Measurements from ENCODE around the gene CDK5RAP2.

DNA sequence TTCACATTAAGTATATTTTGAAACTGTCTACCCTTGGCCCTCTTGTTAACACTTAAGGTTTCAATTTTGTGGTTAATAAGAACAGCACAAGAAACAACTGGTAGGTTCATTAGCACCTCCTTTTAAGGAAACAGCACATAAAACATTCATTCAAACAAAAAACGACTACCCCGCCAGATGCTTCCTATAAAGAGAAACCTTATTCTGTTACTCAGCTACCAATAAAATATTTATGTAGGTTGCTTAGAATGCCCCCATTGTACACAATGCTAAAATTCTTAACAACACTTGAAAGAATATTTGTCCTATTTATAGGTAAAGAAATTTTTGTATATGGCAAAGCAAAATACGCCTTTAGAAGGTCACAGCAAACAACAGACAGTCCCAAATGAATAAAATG is 23.2 kb downstream of the CDK5RAP2 start:
- TF ChIP-seq, protein P1, sequence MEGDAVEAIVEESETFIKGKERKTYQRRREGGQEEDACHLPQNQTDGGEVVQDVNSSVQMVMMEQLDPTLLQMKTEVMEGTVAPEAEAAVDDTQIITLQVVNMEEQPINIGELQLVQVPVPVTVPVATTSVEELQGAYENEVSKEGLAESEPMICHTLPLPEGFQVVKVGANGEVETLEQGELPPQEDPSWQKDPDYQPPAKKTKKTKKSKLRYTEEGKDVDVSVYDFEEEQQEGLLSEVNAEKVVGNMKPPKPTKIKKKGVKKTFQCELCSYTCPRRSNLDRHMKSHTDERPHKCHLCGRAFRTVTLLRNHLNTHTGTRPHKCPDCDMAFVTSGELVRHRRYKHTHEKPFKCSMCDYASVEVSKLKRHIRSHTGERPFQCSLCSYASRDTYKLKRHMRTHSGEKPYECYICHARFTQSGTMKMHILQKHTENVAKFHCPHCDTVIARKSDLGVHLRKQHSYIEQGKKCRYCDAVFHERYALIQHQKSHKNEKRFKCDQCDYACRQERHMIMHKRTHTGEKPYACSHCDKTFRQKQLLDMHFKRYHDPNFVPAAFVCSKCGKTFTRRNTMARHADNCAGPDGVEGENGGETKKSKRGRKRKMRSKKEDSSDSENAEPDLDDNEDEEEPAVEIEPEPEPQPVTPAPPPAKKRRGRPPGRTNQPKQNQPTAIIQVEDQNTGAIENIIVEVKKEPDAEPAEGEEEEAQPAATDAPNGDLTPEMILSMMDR (conservative IDR thresholded peaks at IDR 0.05; ENCODE audit: low read length), result no peak
- no peak for TF ChIP-seq EZH2phosphoT487 (IDR thresholded peaks at IDR 0.05; ENCODE audit: borderline replicate concordance, low read depth, low read length)

All from OCI-LY7 (cell line).